ENCODE results near the gene KEL. TPM values are rescaled to one million over a fixed set of nuclear protein-coding genes. Genes with fewer than 3 reads are reported as not detected.

KEL gene
- total RNA-seq, 4 donors from 2014 or later = 0.37 TPM; not detected in 3

DNA sequence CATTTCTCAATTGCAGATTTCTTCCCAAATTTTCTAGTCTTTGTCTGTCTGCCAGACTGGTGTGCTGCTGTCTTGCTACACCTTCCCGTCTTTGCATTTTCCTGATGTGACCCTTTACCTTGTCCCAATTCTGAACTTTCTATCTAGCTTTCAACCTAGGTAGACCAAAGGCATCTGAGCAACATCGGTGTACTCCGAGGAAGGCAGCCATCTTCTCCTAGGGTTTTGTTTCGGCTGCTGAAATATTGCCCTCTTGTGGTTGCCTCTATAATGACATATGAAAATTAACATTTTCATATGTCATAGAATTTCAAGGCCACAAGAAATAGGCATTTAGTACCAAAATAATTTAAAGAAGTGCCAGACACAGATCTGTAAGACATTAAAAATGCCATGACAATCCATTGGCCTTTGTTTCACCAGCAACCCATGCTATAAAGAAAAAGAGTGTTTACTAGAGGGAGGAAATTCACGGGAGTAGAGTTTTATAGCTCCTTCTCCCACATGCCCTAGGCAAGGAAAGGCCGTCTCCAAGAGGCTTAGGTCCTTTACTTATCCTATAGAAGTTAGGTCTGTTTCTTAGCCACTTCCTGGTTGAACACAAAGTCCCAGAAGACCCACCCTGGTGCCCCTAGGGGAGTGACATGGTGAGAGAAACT, 41.4 kb upstream of the KEL start:
- TF ChIP-seq POLR2A (IDR thresholded peaks at IDR 0.05) = no peak
- TF ChIP-seq, protein P1, sequence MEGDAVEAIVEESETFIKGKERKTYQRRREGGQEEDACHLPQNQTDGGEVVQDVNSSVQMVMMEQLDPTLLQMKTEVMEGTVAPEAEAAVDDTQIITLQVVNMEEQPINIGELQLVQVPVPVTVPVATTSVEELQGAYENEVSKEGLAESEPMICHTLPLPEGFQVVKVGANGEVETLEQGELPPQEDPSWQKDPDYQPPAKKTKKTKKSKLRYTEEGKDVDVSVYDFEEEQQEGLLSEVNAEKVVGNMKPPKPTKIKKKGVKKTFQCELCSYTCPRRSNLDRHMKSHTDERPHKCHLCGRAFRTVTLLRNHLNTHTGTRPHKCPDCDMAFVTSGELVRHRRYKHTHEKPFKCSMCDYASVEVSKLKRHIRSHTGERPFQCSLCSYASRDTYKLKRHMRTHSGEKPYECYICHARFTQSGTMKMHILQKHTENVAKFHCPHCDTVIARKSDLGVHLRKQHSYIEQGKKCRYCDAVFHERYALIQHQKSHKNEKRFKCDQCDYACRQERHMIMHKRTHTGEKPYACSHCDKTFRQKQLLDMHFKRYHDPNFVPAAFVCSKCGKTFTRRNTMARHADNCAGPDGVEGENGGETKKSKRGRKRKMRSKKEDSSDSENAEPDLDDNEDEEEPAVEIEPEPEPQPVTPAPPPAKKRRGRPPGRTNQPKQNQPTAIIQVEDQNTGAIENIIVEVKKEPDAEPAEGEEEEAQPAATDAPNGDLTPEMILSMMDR (IDR thresholded peaks at IDR 0.05) = peak; percentile 62 to 77 (median 72)
- WGBS, 2 donors (ENCODE audit: low coverage in 1 of 2) = 23 to 27% methylated on average over 6 of the region's 6 CpGs
- DNase-seq = no peak
- Histone ChIP-seq H3K27me3 (peaks cover 6% of the 10 kb centered on the region), H3K36me3 (no peaks in the 10 kb centered on the region), H3K4me1 (peaks cover 0 to 10% (median 4%) of the 10 kb centered on the region in 4 donors), H3K4me3 (peak overlapping the region in 3 of 4 donors; percentile 5 to 33 (median 9)), H3K9me3 (no peaks in the 10 kb centered on the region), H3K27ac (no peak overlapping the region)
- intact Hi-C loops (cut with DNase I; ENCODE audit: low total_unique reads) = loop anchor here (5.0 kb wide), 1 partner anchor 151 kb away; no protein-coding TSS in a partner anchor
- in situ Hi-C loops (cut with MboI; ENCODE audit: low pct_ligation_motif_present in 1 of 4, low pct_unique_long_range_greater_than_20kb in 1 of 4, low sequenced_read_pairs in 3 of 4) = loop anchor here in 2 of 4 donors (10.0 to 25.0 kb wide), 4 partner anchors 129 to 434 kb away; partner anchors contain the start of genes EPHB6 (in 1 of the 2) and TAS2R60 (in 1 of the 2)

DNA sequence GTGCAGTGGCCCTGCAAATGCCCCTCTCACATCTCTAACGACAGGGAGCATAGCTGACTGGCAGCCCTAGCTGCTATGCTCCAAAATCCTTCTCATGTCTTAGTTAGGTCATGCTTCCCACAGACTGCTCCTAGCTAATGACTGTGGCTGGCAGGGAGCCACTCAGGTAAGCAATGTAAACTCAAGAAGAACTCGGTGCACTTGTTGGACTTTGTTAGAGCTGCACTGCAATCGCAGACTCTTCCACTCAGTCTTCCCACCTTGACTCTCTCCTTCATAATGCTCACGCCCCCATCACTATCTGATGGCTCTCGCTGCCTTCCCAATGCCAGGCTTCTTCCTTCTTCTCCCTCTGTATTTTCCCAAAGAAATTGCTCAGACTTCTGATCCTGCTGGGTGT, 40.7 kb upstream of the KEL start:
- 56 to 74% methylated on average over 5 of the region's 5 CpGs for WGBS, 2 donors (ENCODE audit: low coverage in 1 of 2)
- Histone ChIP-seq H3K27ac (no peak overlapping the region), H3K36me3 (no peaks in the 10 kb centered on the region), H3K4me3 (peak overlapping the region in 3 of 4 donors; percentile 5 to 33 (median 9)), H3K9me3 (no peaks in the 10 kb centered on the region), H3K27me3 (peaks cover 6% of the 10 kb centered on the region), H3K4me1 (peaks cover 0 to 10% (median 4%) of the 10 kb centered on the region in 4 donors)
- TF ChIP-seq EP300 (IDR thresholded peaks at IDR 0.05; ENCODE audit: low read depth) = no peak
- TF ChIP-seq POLR2AphosphoS5 (IDR thresholded peaks at IDR 0.05) = no peak
- TF ChIP-seq POLR2A (IDR thresholded peaks at IDR 0.05) = no peak
- TF ChIP-seq, protein P1 (IDR thresholded peaks at IDR 0.05) = no peak
- intact Hi-C loops (cut with DNase I; ENCODE audit: low total_unique reads) (loop anchor here (5.0 kb wide), 1 partner anchor 151 kb away; no protein-coding TSS in a partner anchor), in situ Hi-C loops (cut with MboI; ENCODE audit: low pct_ligation_motif_present in 1 of 4, low pct_unique_long_range_greater_than_20kb in 1 of 4, low sequenced_read_pairs in 3 of 4) (loop anchor here in 2 of 4 donors (10.0 to 25.0 kb wide), 4 partner anchors 128 to 434 kb away; partner anchors contain the start of genes EPHB6 (in 1 of the 2) and TAS2R60 (in 1 of the 2))
- DNase-seq = peak; percentile 42

DNA sequence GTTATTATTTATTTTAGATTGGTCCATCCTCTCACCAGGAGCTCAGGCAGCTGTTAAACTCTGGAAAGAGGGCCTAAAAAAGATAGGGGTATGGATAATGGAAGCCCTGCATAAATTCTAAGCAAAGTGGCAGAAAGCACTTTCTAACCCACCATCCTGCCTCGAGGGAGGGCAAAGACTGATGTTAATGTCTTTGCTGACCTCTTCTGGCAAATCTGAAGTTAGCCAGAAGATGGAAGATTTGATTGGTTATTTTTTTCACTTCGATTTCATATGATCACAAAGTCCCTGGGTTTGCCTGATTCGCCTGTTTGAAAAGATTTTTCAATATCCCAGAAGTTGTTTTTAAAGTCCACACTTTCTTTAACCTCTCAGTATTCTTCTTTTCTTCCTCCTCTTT, 39.9 kb upstream of the KEL start:
- intact Hi-C loops (cut with DNase I; ENCODE audit: low total_unique reads) (loop anchor here (5.0 kb wide), 1 partner anchor 150 kb away; no protein-coding TSS in a partner anchor), in situ Hi-C loops (cut with MboI; ENCODE audit: low pct_ligation_motif_present in 1 of 4, low pct_unique_long_range_greater_than_20kb in 1 of 4, low sequenced_read_pairs in 3 of 4) (loop anchor here in 2 of 4 donors (10.0 to 25.0 kb wide), 4 partner anchors 127 to 435 kb away; partner anchors contain the start of genes EPHB6 (in 1 of the 2) and TAS2R60 (in 1 of the 2))
- no peaks in the 10 kb centered on the region for H3K9me3 ChIP-seq
- H3K27ac ChIP-seq = no peak overlapping the region
- H3K36me3 ChIP-seq = no peaks in the 10 kb centered on the region
- no peak overlapping the region for H3K4me3 ChIP-seq
- peaks cover 0 to 10% (median 4%) of the 10 kb centered on the region in 4 donors for H3K4me1 ChIP-seq
- no peak for DNase-seq
- peaks cover 6% of the 10 kb centered on the region for H3K27me3 ChIP-seq
- 43 to 44% methylated on average over 3 of the region's 3 CpGs for WGBS, 2 donors (ENCODE audit: low coverage in 1 of 2)
- TF ChIP-seq POLR2A (IDR thresholded peaks at IDR 0.05) (no peak), POLR2AphosphoS5 (IDR thresholded peaks at IDR 0.05) (no peak)
- TF ChIP-seq, protein P1 (IDR thresholded peaks at IDR 0.05) = no peak

DNA sequence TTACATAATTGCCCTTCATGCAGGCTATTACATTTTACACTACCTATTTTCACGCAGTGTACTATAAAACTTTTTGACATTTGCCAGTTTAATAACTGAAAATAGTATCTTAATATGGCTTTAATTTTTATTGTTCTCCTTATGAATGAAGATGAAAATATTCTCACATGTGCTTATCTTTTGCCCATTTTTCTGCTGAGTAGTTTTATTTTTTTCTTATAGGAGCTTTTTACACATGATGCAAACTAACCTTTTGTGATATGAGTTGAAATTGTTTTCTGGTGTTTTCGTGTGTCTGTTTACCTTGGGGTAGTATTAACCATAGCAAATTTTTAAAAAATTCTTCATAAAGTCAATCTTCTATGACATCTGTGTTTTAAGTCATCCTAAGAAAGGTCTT, 38.5 kb upstream of the KEL start:
- intact Hi-C loops (cut with DNase I; ENCODE audit: low total_unique reads) (loop anchor here (5.0 kb wide), 1 partner anchor 148 kb away; no protein-coding TSS in a partner anchor), in situ Hi-C loops (cut with MboI; ENCODE audit: low pct_ligation_motif_present in 1 of 4, low pct_unique_long_range_greater_than_20kb in 1 of 4, low sequenced_read_pairs in 3 of 4) (loop anchor here in 2 of 4 donors (10.0 to 25.0 kb wide), 4 partner anchors 126 to 437 kb away; partner anchors contain the start of genes EPHB6 (in 1 of the 2) and TAS2R60 (in 1 of the 2))
- no peak for TF ChIP-seq EP300 (IDR thresholded peaks at IDR 0.05; ENCODE audit: low read depth)
- peaks cover 0 to 10% (median 4%) of the 10 kb centered on the region in 4 donors for H3K4me1 ChIP-seq
- DNase-seq = no peak
- 66% methylated on average over 2 of the region's 2 CpGs for WGBS, 2 donors (ENCODE audit: low coverage in 1 of 2)
- no peak overlapping the region for H3K4me3 ChIP-seq
- no peaks in the 10 kb centered on the region for H3K9me3 ChIP-seq
- H3K27ac ChIP-seq = no peak overlapping the region
- H3K36me3 ChIP-seq = no peaks in the 10 kb centered on the region
- H3K27me3 ChIP-seq = peaks cover 6% of the 10 kb centered on the region

Measured in transverse colon (tissue), 4 donors.